Lower leg skin (tissue), 3 donors: ENCODE results near the gene TLL2.

Source experiments
- CTCF ChIP-seq, 3 donors: fragments of 450-650 bp; IDR thresholded peaks; one replicate each; pipeline ENCODE4 v1.5.1; 2016; ENCODE audit warnings: antibody characterized with exemption in 3 of 3, mild to moderate bottlenecking in 3 of 3, moderate library complexity in 2 of 3
- POLR2A ChIP-seq, 2 donors: fragments of 450-650 bp; IDR thresholded peaks; one replicate each; pipeline ENCODE4 v1.6.1; 2016 to 2017; ENCODE audit warnings: antibody characterized with exemption in 2 of 2, mild to moderate bottlenecking in 1 of 2, moderate library complexity in 1 of 2

- TF ChIP-seq CTCF (IDR thresholded peaks at IDR 0.05) = no peak
- no peak for TF ChIP-seq POLR2A (IDR thresholded peaks at IDR 0.05)
Observed at GRCh38 chr10:96500050-96500449, 13.7 kb downstream of the TLL2 start.
